PFSK-1 (cell line): Measurements from ENCODE around the gene CHST11.

ENCODE experiments used
- POLR2AphosphoS5 ChIP-seq: IDR thresholded peaks from 2 replicates; pipeline ENCODE4 v1.6.1; 2012; ENCODE audit warnings: low read depth, mild to moderate bottlenecking, control low read depth, low read length, moderate library complexity
- REST ChIP-seq, 2 experiments: IDR thresholded peaks; 2 replicates each; pipeline versions ENCODE4 v1.6.1 to v1.8.0; 2011 to 2012; ENCODE audit warnings: low read depth in 2 of 2, low read length in 2 of 2, control low read depth in 1 of 2, inconsistent platforms in 1 of 2, mild to moderate bottlenecking in 1 of 2, moderate library complexity in 1 of 2; ENCODE audit not compliant: insufficient read depth in 1 of 2
- SIN3A ChIP-seq: IDR thresholded peaks from 2 replicates; pipeline ENCODE4 v1.6.1; 2012; ENCODE audit warnings: mild to moderate bottlenecking, low read length, moderate library complexity, borderline replicate concordance; ENCODE audit not compliant: insufficient read depth
- TAF1 ChIP-seq: IDR thresholded peaks from 2 replicates; pipeline ENCODE4 v1.6.1; 2012; ENCODE audit warnings: low read length, control low read depth, borderline replicate concordance; ENCODE audit not compliant: insufficient read depth

GRCh38 chr12:104407922-104408321, 48.8 kb upstream of the CHST11 start:
- TF ChIP-seq TAF1 (no peak), REST (IDR thresholded peaks at IDR 0.05; ENCODE audit: insufficient read depth in 1 of 2, low read depth in 2 of 2, low read length in 2 of 2) (no peak), POLR2AphosphoS5 (no peak), SIN3A (no peak)
